ENCODE data around the gene KAT2A.

KAT2A gene

GRCh38 chr17:42107597-42108576 lies 13.3 kb downstream of the KAT2A start:
- H3K27me3 ChIP-seq (ENCODE audit: control insufficient read depth, insufficient read depth, low read length) = no peaks in the 10 kb centered on the region
- H3K36me3 ChIP-seq (ENCODE audit: control insufficient read depth, insufficient read depth, low read length) = no peaks in the 10 kb centered on the region
- no peak overlapping the region for H3K27ac ChIP-seq (ENCODE audit: low read depth, low read length)
- H3K4me3 ChIP-seq (ENCODE audit: low read length) = peak overlapping the region; percentile 38
- peaks cover 11% of the 10 kb centered on the region for H3K4me1 ChIP-seq (ENCODE audit: control insufficient read depth, insufficient read depth, low read length)
- no peak overlapping the region for H3K9ac ChIP-seq (ENCODE audit: low read length)

- Histone ChIP-seq H3K4me1 (ENCODE audit: control insufficient read depth, insufficient read depth, low read length) (peaks cover 9% of the 10 kb centered on the region), H3K27me3 (ENCODE audit: control insufficient read depth, insufficient read depth, low read length) (no peaks in the 10 kb centered on the region), H3K9ac (ENCODE audit: low read length) (no peak overlapping the region), H3K36me3 (ENCODE audit: control insufficient read depth, insufficient read depth, low read length) (no peaks in the 10 kb centered on the region), H3K4me3 (ENCODE audit: low read length) (no peak overlapping the region), H3K27ac (ENCODE audit: low read depth, low read length) (no peak overlapping the region)
These were observed 14.0 kb downstream of the KAT2A start for GRCh38 chr17:42107124-42107523.

- Histone ChIP-seq H3K27me3 (ENCODE audit: control insufficient read depth, insufficient read depth, low read length) (no peaks in the 10 kb centered on the region), H3K4me3 (ENCODE audit: low read length) (no peak overlapping the region), H3K36me3 (ENCODE audit: control insufficient read depth, insufficient read depth, low read length) (no peaks in the 10 kb centered on the region), H3K4me1 (ENCODE audit: control insufficient read depth, insufficient read depth, low read length) (peaks cover under 1% of the 10 kb centered on the region), H3K27ac (ENCODE audit: low read depth, low read length) (no peak overlapping the region), H3K9ac (ENCODE audit: low read length) (no peak overlapping the region)
These were observed 15.2 kb downstream of the KAT2A start for GRCh38 chr17:42106009-42106408.

GRCh38 chr17:42104264-42104663 lies 16.9 kb downstream of the KAT2A start:
- no peaks in the 10 kb centered on the region for H3K4me1 ChIP-seq (ENCODE audit: control insufficient read depth, insufficient read depth, low read length)
- no peak overlapping the region for H3K4me3 ChIP-seq (ENCODE audit: low read length)
- H3K9ac ChIP-seq (ENCODE audit: low read length) = no peak overlapping the region
- no peaks in the 10 kb centered on the region for H3K36me3 ChIP-seq (ENCODE audit: control insufficient read depth, insufficient read depth, low read length)
- H3K27ac ChIP-seq (ENCODE audit: low read depth, low read length) = no peak overlapping the region
- no peaks in the 10 kb centered on the region for H3K27me3 ChIP-seq (ENCODE audit: control insufficient read depth, insufficient read depth, low read length)

- no peaks in the 10 kb centered on the region for H3K27me3 ChIP-seq (ENCODE audit: control insufficient read depth, insufficient read depth, low read length)
- H3K9ac ChIP-seq (ENCODE audit: low read length) = no peak overlapping the region
- H3K4me3 ChIP-seq (ENCODE audit: low read length) = no peak overlapping the region
- no peak overlapping the region for H3K27ac ChIP-seq (ENCODE audit: low read depth, low read length)
- H3K36me3 ChIP-seq (ENCODE audit: control insufficient read depth, insufficient read depth, low read length) = no peaks in the 10 kb centered on the region
- no peaks in the 10 kb centered on the region for H3K4me1 ChIP-seq (ENCODE audit: control insufficient read depth, insufficient read depth, low read length)
These were observed 17.8 kb downstream of the KAT2A start for GRCh38 chr17:42103221-42103954.

GRCh38 chr17:42101513-42102292 lies 19.5 kb downstream of the KAT2A start:
- Histone ChIP-seq H3K27me3 (ENCODE audit: control insufficient read depth, insufficient read depth, low read length) (peaks cover 6% of the 10 kb centered on the region), H3K27ac (ENCODE audit: low read depth, low read length) (no peak overlapping the region), H3K9ac (ENCODE audit: low read length) (no peak overlapping the region), H3K4me1 (ENCODE audit: control insufficient read depth, insufficient read depth, low read length) (no peaks in the 10 kb centered on the region), H3K4me3 (ENCODE audit: low read length) (no peak overlapping the region), H3K36me3 (ENCODE audit: control insufficient read depth, insufficient read depth, low read length) (no peaks in the 10 kb centered on the region)

GRCh38 chr17:42098730-42099399 lies 22.3 kb downstream of the KAT2A start:
- H3K9ac ChIP-seq (ENCODE audit: low read length) = no peak overlapping the region
- no peaks in the 10 kb centered on the region for H3K36me3 ChIP-seq (ENCODE audit: control insufficient read depth, insufficient read depth, low read length)
- peaks cover 12% of the 10 kb centered on the region for H3K27me3 ChIP-seq (ENCODE audit: control insufficient read depth, insufficient read depth, low read length)
- H3K4me3 ChIP-seq (ENCODE audit: low read length) = no peak overlapping the region
- no peak overlapping the region for H3K27ac ChIP-seq (ENCODE audit: low read depth, low read length)
- H3K4me1 ChIP-seq (ENCODE audit: control insufficient read depth, insufficient read depth, low read length) = no peaks in the 10 kb centered on the region

- Histone ChIP-seq H3K27me3 (ENCODE audit: control insufficient read depth, insufficient read depth, low read length) (peaks cover 12% of the 10 kb centered on the region), H3K27ac (ENCODE audit: low read depth, low read length) (no peak within 1 kb of the TSS), H3K4me1 (ENCODE audit: control insufficient read depth, insufficient read depth, low read length) (no peaks in the 10 kb centered on the region), H3K9ac (ENCODE audit: low read length) (no peak within 1 kb of the TSS), H3K4me3 (ENCODE audit: low read length) (no peak within 1 kb of the TSS), H3K36me3 (ENCODE audit: control insufficient read depth, insufficient read depth, low read length) (no peaks in the 10 kb centered on the region)
These were observed 23.2 kb downstream of the KAT2A start, which contains the start of gene ZNF385C for GRCh38 chr17:42097691-42098631. ZNF385C (minus strand) TSS chr17:42098473; CDS start chr17:42063056, 35,417 bp downstream.

- Histone ChIP-seq H3K27ac (ENCODE audit: low read depth, low read length) (no peak overlapping the region), H3K27me3 (ENCODE audit: control insufficient read depth, insufficient read depth, low read length) (peaks cover 12% of the 10 kb centered on the region), H3K36me3 (ENCODE audit: control insufficient read depth, insufficient read depth, low read length) (no peaks in the 10 kb centered on the region), H3K9ac (ENCODE audit: low read length) (no peak overlapping the region), H3K4me1 (ENCODE audit: control insufficient read depth, insufficient read depth, low read length) (no peaks in the 10 kb centered on the region), H3K4me3 (ENCODE audit: low read length) (no peak overlapping the region)
These were observed 24.6 kb downstream of the KAT2A start for GRCh38 chr17:42096360-42097111.

- H3K9ac ChIP-seq (ENCODE audit: low read length) = no peak overlapping the region
- H3K27me3 ChIP-seq (ENCODE audit: control insufficient read depth, insufficient read depth, low read length) = peaks cover 12% of the 10 kb centered on the region
- no peaks in the 10 kb centered on the region for H3K4me1 ChIP-seq (ENCODE audit: control insufficient read depth, insufficient read depth, low read length)
- no peaks in the 10 kb centered on the region for H3K36me3 ChIP-seq (ENCODE audit: control insufficient read depth, insufficient read depth, low read length)
- no peak overlapping the region for H3K27ac ChIP-seq (ENCODE audit: low read depth, low read length)
- no peak overlapping the region for H3K4me3 ChIP-seq (ENCODE audit: low read length)
These were observed 26.6 kb downstream of the KAT2A start for GRCh38 chr17:42094375-42095069.
